Measurements from ENCODE around the gene CYB5R2. TPM values are rescaled to one million over a fixed set of nuclear protein-coding genes. Genes with fewer than 3 reads are reported as not detected.

CYB5R2 gene
- polyA plus RNA-seq, 1 of the 3 experiments (the other 2 are of a cell fraction), result 0.20 TPM

DNA sequence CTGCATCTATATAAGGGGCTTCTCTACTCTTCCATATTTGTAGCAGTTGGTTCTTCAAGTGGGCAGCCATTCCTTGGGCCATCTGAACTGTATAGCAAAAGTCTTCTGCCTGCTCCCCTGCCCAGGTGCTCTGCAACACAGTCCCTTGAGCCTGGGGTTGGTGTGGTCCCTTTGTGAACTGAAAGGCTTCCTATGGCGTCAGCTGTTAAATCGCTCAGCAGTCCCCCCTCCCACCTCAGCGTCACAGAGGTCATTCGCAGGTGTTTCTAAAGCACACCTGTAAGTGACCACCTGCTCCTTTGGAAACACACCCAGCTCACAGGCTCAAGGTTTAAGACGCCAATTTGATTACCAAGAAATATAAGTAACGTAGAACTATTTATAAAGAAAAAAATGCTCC, 37.0 kb downstream of the CYB5R2 start:
- H4K20me1 ChIP-seq (ENCODE audit: insufficient read depth), result no peaks in the 10 kb centered on the region
- H3K27ac ChIP-seq (ENCODE audit: low read depth in 2 of 2, low read length in 1 of 2), result no peak overlapping the region
- H3K27me3 ChIP-seq (ENCODE audit: insufficient read depth), result no peaks in the 10 kb centered on the region
- no peaks in the 10 kb centered on the region for H3K79me2 ChIP-seq (ENCODE audit: insufficient read depth)
- WGBS (ENCODE audit: low lambda C conversion rate), result 74% methylated on average over 5 of the region's 6 CpGs
- H3K9me3 ChIP-seq, result no peaks in the 10 kb centered on the region
- no peak overlapping the region for H2AFZ ChIP-seq (ENCODE audit: low read depth)
- no peak overlapping the region for H3K4me2 ChIP-seq
- ChIA-PET CTCF (interaction anchor here (0.7 kb wide), 1 partner anchor 131 kb away, joined by 3 read pairs; no protein-coding TSS in a partner anchor), POLR2A (no interaction called here)
- no peaks in the 10 kb centered on the region for H3K9me2 ChIP-seq
- H3K4me3 ChIP-seq (ENCODE audit: low read depth in 2 of 2, low read length in 1 of 2), result no peak overlapping the region
- no peak for TF ChIP-seq FOXJ3 (CRISPR knock-in tag; IDR thresholded peaks at IDR 0.05)
- TF ChIP-seq RFX5 (IDR thresholded peaks at IDR 0.05; ENCODE audit: low read length), result no peak
- no peak for TF ChIP-seq CTCF (IDR thresholded peaks at IDR 0.05)
- no peak for TF ChIP-seq SIN3A (IDR thresholded peaks at IDR 0.05; ENCODE audit: borderline replicate concordance, low read depth, low read length)
- TF ChIP-seq EP300 (IDR thresholded peaks at IDR 0.05; ENCODE audit: borderline replicate concordance in 1 of 2, low read depth in 1 of 2, low read length in 1 of 2), result no peak
- no peak for TF ChIP-seq TCF12 (IDR thresholded peaks at IDR 0.05)
- no peak for TF ChIP-seq TAF1 (IDR thresholded peaks at IDR 0.05; ENCODE audit: borderline replicate concordance, low read depth, low read length)
- TF ChIP-seq, protein P1, sequence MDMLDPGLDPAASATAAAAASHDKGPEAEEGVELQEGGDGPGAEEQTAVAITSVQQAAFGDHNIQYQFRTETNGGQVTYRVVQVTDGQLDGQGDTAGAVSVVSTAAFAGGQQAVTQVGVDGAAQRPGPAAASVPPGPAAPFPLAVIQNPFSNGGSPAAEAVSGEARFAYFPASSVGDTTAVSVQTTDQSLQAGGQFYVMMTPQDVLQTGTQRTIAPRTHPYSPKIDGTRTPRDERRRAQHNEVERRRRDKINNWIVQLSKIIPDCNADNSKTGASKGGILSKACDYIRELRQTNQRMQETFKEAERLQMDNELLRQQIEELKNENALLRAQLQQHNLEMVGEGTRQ (IDR thresholded peaks at IDR 0.05; ENCODE audit: borderline replicate concordance, low read depth, low read length), result no peak
- TF ChIP-seq, protein P2, sequence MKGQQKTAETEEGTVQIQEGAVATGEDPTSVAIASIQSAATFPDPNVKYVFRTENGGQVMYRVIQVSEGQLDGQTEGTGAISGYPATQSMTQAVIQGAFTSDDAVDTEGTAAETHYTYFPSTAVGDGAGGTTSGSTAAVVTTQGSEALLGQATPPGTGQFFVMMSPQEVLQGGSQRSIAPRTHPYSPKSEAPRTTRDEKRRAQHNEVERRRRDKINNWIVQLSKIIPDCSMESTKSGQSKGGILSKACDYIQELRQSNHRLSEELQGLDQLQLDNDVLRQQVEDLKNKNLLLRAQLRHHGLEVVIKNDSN (IDR thresholded peaks at IDR 0.05; ENCODE audit: borderline replicate concordance, low read depth), result no peak
- no peak for TF ChIP-seq CHD2 (IDR thresholded peaks at IDR 0.05; ENCODE audit: low read length, partially characterized antibody)
- TF ChIP-seq EZH2phosphoT487 (IDR thresholded peaks at IDR 0.05; ENCODE audit: borderline replicate concordance, low read depth), result no peak
- TF ChIP-seq JUND (IDR thresholded peaks at IDR 0.05), result no peak
- no peak for TF ChIP-seq NRF1 (IDR thresholded peaks at IDR 0.05; ENCODE audit: low read depth, low read length)
- TF ChIP-seq, protein P3, sequence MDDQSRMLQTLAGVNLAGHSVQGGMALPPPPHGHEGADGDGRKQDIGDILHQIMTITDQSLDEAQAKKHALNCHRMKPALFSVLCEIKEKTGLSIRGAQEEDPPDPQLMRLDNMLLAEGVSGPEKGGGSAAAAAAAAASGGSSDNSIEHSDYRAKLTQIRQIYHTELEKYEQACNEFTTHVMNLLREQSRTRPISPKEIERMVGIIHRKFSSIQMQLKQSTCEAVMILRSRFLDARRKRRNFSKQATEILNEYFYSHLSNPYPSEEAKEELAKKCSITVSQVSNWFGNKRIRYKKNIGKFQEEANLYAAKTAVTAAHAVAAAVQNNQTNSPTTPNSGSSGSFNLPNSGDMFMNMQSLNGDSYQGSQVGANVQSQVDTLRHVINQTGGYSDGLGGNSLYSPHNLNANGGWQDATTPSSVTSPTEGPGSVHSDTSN (IDR thresholded peaks at IDR 0.05), result no peak
- no peak for TF ChIP-seq YY1 (IDR thresholded peaks at IDR 0.05; ENCODE audit: low read depth)
- no peak for TF ChIP-seq GATA2 (CRISPR knock-in tag; IDR thresholded peaks at IDR 0.05)
- TF ChIP-seq, protein P4, sequence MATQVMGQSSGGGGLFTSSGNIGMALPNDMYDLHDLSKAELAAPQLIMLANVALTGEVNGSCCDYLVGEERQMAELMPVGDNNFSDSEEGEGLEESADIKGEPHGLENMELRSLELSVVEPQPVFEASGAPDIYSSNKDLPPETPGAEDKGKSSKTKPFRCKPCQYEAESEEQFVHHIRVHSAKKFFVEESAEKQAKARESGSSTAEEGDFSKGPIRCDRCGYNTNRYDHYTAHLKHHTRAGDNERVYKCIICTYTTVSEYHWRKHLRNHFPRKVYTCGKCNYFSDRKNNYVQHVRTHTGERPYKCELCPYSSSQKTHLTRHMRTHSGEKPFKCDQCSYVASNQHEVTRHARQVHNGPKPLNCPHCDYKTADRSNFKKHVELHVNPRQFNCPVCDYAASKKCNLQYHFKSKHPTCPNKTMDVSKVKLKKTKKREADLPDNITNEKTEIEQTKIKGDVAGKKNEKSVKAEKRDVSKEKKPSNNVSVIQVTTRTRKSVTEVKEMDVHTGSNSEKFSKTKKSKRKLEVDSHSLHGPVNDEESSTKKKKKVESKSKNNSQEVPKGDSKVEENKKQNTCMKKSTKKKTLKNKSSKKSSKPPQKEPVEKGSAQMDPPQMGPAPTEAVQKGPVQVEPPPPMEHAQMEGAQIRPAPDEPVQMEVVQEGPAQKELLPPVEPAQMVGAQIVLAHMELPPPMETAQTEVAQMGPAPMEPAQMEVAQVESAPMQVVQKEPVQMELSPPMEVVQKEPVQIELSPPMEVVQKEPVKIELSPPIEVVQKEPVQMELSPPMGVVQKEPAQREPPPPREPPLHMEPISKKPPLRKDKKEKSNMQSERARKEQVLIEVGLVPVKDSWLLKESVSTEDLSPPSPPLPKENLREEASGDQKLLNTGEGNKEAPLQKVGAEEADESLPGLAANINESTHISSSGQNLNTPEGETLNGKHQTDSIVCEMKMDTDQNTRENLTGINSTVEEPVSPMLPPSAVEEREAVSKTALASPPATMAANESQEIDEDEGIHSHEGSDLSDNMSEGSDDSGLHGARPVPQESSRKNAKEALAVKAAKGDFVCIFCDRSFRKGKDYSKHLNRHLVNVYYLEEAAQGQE (IDR thresholded peaks at IDR 0.05; ENCODE audit: low read depth, low read length), result no peak
- peaks cover 8% of the 10 kb centered on the region for H3F3A ChIP-seq (replicated peaks; ENCODE audit: insufficient read depth)
- no peak overlapping the region for H3K9ac ChIP-seq
- no peak for DNase-seq
- H3K36me3 ChIP-seq (replicated peaks in 1 of 2; ENCODE audit: control insufficient read depth in 1 of 2, insufficient read depth in 2 of 2, low read length in 1 of 2), result peaks cover 0 to 2% of the 10 kb centered on the region in 2 experiments
- peaks cover 0 to 4% of the 10 kb centered on the region in 2 experiments; a peak in 1 of 4 replicates for H3K4me1 ChIP-seq (ENCODE audit: control insufficient read depth in 1 of 2, insufficient read depth in 2 of 2, low read depth in 1 of 2, low read length in 1 of 2)

Data from SK-N-SH (cell line).